Aorta (tissue), 5 donors: Measurements from ENCODE around the gene ACAD11. TPM values are rescaled to one million over a fixed set of nuclear protein-coding genes. Genes with fewer than 3 reads are reported as not detected.

Experiments used
- ATAC-seq: fragments of 200-7000 bp; cut with Tn5 transposase; one replicate; pipeline ENCODE4 v1.9.1; 2022; ENCODE audit warnings: moderate library complexity; ENCODE audit not compliant: low FRiP score
- DNase-seq, 2 donors: peaks; one replicate each; pipeline ENCODE4 v3.0.0-alpha.2; 2020
- H3K27ac ChIP-seq, 2 donors: one replicate each; pipeline ENCODE4 v1.5.1; 2013; ENCODE audit warnings: low read length in 2 of 2, mild to moderate bottlenecking in 2 of 2, moderate library complexity in 2 of 2, control low read depth in 1 of 2, inconsistent platforms in 1 of 2, low read depth in 1 of 2
- H3K27me3 ChIP-seq, 2 donors: one replicate each; pipeline ENCODE4 v1.6.1; 2013; ENCODE audit warnings: control low read depth in 1 of 2, low read length in 1 of 2, mild to moderate bottlenecking in 1 of 2, moderate library complexity in 1 of 2; ENCODE audit not compliant: insufficient read depth in 2 of 2, control insufficient read depth in 1 of 2
- H3K36me3 ChIP-seq, 2 donors: one replicate each; pipeline ENCODE4 v1.6.1; 2013; ENCODE audit warnings: control low read depth in 1 of 2, low read length in 1 of 2, mild to moderate bottlenecking in 1 of 2; ENCODE audit not compliant: insufficient read depth in 2 of 2, control insufficient read depth in 1 of 2
- H3K4me1 ChIP-seq, 2 donors: one replicate each; pipeline ENCODE4 v1.6.1; 2013; ENCODE audit warnings: low read length in 2 of 2, control low read depth in 1 of 2, mild to moderate bottlenecking in 1 of 2, moderate library complexity in 1 of 2; ENCODE audit not compliant: insufficient read depth in 2 of 2, control insufficient read depth in 1 of 2
- H3K4me3 ChIP-seq, 2 donors: one replicate each; pipeline ENCODE4 v1.5.1; 2013; ENCODE audit warnings: low read length in 2 of 2, control low read depth in 1 of 2, mild to moderate bottlenecking in 1 of 2
- H3K9me3 ChIP-seq: one replicate; pipeline ENCODE4 v1.6.1; 2013; ENCODE audit warnings: mild to moderate bottlenecking, low read length; ENCODE audit not compliant: control insufficient read depth
- WGBS, 2 donors: extraction: QIAGEN DNeasy Blood & Tissue Kit; methylation state at CpG; one replicate each; pipeline ENCODE4 v1.1.7; 2013; 5-methylcytosine and 5-hydroxymethylcytosine counted together
- intact Hi-C, 2 donors: fragments of 100-400 bp; cut with DNase I; formaldehyde crosslinking; loops; one replicate each; pipeline versions ENCODE4 v1.14.2 to v1.15.0; 2022
- polyA plus RNA-seq, 2 donors: library from polyadenylated mRNA; stranded (reverse); fragments of 200-250 nt; gene quantifications; one replicate each; pipeline ENCODE4 v1.2.3, GENCODE V29; 2013
- total RNA-seq, 2 donors: library from RNA; stranded (reverse); fragmentation: NEBNext Ultra II Directional; extraction: Animal tissue kit (Norgen Biotek cat#: 25700); gene quantifications; one replicate each; pipeline ENCODE4 v1.2.1, GENCODE V29; 2021
- donor health status: healthy with polysubstance abuse.
- donor health status: Bipolar disorder and iron deficiency.
- donor health status: DM: no; HTN: no; CAD: no.
- donor health status: DM: no; HTN: no; CAD: no.
- donor health status: DM: yes; HTN: yes; CAD: no.

ACAD11 gene
- total and polyA plus RNA-seq, 4 donors: 10.0 to 89.6 (median 42.2) TPM

DNA sequence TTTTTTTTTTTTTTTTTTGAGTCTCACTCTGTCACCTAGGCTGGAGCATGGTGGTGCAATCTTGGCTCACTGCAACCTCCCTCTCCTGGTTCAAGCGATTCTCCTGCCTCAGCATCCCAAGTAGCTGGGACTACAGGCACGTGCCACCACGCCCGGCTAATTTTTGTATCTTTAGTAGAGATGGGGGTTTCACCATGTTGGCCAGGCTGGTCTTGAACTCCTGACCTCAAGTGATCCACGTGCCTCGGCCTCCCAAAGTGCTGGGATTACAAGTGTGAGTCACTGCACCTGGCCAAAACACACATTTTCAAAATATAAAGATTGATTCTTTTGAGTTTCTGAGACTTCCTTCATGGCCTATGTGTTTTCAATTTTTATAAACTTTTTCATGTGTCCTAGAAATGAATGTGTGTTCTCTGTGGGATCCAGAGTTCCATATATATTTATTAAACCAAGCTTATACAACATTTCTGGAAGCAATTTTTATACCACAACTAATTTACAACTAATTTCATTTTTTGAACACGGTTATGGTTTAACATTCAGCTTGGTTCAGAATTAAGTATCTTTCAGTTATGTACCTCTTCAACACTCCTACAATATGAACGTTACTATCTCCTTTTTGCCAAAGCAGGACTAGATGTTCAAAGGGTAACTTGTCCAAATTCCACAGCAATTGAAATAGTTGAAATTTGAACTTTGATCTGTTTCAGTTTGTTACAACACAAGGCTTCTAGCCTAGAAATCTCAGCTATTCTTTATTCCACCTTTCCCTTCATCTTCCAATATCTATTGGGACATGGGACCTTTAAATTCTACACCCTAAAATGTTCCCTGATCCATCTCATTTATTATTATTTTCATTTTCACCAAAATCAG lies 1.5 kb downstream of the ACAD11 start:
- no peaks in the 10 kb centered on the region for H3K27me3 ChIP-seq
- no peaks in the 10 kb centered on the region for H3K36me3 ChIP-seq
- DNase-seq (no peak), ATAC-seq (no peak)
- 89 to 91% methylated on average over 8 of the region's 8 CpGs for WGBS, 2 donors
- no peak overlapping the region for H3K4me3 ChIP-seq
- H3K9me3 ChIP-seq: no peaks in the 10 kb centered on the region
- intact Hi-C loops: no loop called here
- no peak overlapping the region for H3K27ac ChIP-seq
- H3K4me1 ChIP-seq: no peaks in the 10 kb centered on the region

DNA sequence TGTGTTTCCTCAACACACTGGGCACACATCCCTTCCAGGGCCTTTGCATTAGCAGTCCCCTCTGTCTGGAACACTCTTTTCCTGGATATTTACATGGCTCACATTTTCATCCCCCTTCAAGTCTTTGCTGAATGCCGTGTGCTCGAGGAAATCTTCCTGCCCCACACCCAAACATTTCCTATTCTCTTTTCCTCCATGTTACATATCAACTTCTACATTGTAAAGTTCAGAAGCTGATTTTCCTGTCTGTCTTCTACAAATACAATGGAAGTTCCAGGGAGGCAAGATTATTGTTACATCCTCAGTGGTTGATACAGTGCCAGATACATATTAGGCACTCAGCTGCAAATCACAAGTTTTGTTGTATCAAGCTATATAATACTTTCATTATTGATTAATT lies 4.1 kb downstream of the ACAD11 start:
- Histone ChIP-seq H3K9me3 (no peaks in the 10 kb centered on the region), H3K4me1 (no peaks in the 10 kb centered on the region), H3K4me3 (no peak overlapping the region), H3K36me3 (no peaks in the 10 kb centered on the region), H3K27ac (no peak overlapping the region), H3K27me3 (no peaks in the 10 kb centered on the region)
- intact Hi-C loops: no loop called here
- no peak for DNase-seq
- no peak for ATAC-seq
- 78 to 87% methylated on average over 2 of the region's 2 CpGs for WGBS, 2 donors

DNA sequence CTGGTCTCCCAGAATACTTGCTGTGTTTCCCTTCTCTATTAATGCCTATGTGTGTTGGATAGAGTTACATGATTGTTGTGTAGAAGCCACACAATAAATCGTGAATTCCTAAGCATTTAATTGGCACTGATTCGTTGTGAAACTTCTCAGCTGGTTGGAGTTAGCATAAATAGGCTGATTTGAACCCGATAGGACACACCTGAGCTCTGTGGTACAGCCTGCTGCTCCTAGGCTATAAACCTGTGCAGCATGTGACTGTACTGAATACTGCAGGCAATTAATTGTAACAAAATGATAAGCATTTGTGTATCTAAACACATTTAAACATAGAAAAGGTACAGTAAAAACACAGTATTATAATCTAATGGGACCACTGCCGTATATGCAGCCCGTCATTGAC lies 4.9 kb downstream of the ACAD11 start:
- Histone ChIP-seq H3K4me1 (no peaks in the 10 kb centered on the region), H3K36me3 (no peaks in the 10 kb centered on the region), H3K4me3 (no peak overlapping the region), H3K27ac (no peak overlapping the region), H3K9me3 (no peaks in the 10 kb centered on the region), H3K27me3 (no peaks in the 10 kb centered on the region)
- ATAC-seq: no peak
- intact Hi-C loops: no loop called here
- no peak for DNase-seq
- WGBS, 2 donors: 86 to 90% methylated on average over 5 of the region's 5 CpGs

DNA sequence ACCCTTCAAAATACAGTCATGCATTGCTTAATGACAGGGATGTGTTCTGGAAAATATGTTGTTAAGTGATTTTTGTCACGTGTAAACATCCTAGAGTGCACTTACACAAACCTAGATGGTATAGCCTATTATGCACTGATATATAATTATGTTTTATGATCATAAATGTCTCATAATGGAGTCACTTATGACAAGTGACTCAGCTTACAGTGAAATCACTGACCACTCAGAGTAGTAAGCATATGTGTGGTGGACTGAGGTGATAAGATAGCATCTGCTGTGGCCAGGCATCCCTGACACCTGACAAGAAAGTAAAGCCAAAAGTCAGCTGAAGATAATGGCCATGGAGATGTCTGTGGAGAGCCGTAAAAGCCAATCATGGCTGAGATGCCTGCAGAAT lies 5.4 kb downstream of the ACAD11 start:
- Histone ChIP-seq H3K4me3 (no peak overlapping the region), H3K27me3 (no peaks in the 10 kb centered on the region), H3K9me3 (no peaks in the 10 kb centered on the region), H3K27ac (no peak overlapping the region), H3K36me3 (no peaks in the 10 kb centered on the region), H3K4me1 (no peaks in the 10 kb centered on the region)
- WGBS, 2 donors: 93 to 96% methylated on average over 2 of the region's 2 CpGs
- DNase-seq (no peak), ATAC-seq (no peak)
- intact Hi-C loops: no loop called here

DNA sequence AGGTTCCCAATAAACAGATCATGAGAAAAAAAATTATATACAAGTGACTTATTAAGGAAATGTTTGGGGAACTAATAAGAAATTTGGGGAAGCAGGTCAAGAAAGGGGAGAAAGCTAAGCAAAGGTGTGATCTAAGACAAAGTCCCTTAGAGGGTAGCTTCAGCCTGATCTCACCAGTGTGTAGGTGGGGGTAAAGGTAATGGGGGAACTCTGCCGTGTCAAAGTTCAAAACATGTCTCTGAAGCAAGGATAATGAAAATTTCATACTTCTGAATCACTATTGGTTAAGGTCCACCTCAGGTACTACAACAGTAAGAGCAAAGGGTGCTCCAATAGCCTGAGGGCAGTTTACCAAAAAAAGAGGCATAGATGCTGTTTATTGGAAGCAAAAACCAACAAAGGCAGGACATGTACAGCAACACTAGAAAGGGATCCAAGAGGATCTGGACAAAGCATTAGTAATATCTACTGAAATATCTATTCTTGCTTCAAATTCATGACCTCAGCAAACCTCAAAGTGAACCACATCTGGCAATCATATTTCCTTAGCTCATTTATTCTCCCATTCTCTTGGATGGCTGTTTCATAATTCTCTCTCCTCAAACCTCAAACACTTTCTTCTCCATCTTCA lies 6.9 kb downstream of the ACAD11 start:
- H3K9me3 ChIP-seq: no peaks in the 10 kb centered on the region
- no peaks in the 10 kb centered on the region for H3K36me3 ChIP-seq
- intact Hi-C loops: no loop called here
- H3K27ac ChIP-seq: no peak overlapping the region
- 91 to 93% methylated on average over 1 of the region's 1 CpG for WGBS, 2 donors
- no peak for ATAC-seq
- H3K4me3 ChIP-seq: no peak overlapping the region
- DNase-seq: no peak
- no peaks in the 10 kb centered on the region for H3K27me3 ChIP-seq
- H3K4me1 ChIP-seq: no peaks in the 10 kb centered on the region

DNA sequence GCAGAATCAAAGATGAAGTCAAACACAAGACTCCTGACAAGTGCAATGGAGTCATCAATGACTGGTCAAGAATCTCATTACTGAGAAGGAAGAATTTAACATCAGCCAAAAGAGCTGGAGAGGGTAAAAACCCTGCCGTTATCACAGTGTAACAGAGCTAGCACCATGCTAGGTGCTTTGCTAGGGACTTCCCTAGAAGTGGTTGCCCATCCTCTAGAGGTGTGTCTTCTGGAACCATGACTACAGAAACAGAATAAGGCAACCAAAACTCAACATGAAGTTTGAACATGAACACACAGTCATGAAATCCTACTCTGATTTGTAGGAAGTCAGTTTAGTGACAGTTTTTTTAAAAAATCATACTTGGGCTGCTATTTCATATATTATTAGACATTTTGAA lies 9.5 kb downstream of the ACAD11 start:
- DNase-seq: no peak
- H3K27ac ChIP-seq: no peak overlapping the region
- no peak for ATAC-seq
- H3K4me3 ChIP-seq: no peak overlapping the region
- WGBS, 2 donors: 60 to 95% methylated on average over 1 of the region's 1 CpG
- no peaks in the 10 kb centered on the region for H3K9me3 ChIP-seq
- intact Hi-C loops: no loop called here
- no peaks in the 10 kb centered on the region for H3K4me1 ChIP-seq
- H3K36me3 ChIP-seq: no peaks in the 10 kb centered on the region
- H3K27me3 ChIP-seq: no peaks in the 10 kb centered on the region

DNA sequence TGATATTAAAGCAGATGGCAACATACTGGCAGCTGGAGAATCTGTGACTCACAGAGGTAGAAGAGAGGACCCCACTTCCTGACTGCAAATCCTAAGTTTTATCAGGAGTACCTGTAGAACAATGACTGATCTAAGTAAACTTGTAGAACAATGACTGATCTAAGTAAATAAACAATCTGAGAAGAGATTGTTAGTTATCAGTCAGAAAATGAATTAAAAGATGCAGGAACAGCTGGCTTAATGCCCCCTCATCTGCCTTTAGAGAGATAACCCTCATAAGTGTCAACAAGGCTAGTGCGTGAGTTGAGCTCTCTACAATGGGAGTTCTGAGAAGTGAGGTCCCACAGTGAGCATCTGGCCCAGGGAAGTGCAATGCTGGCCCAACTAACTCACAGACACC lies 14.6 kb downstream of the ACAD11 start:
- Histone ChIP-seq H3K4me1 (no peaks in the 10 kb centered on the region), H3K4me3 (no peak overlapping the region), H3K27me3 (no peaks in the 10 kb centered on the region), H3K36me3 (no peaks in the 10 kb centered on the region), H3K9me3 (no peaks in the 10 kb centered on the region), H3K27ac (no peak overlapping the region)
- DNase-seq (no peak), ATAC-seq (no peak)
- WGBS, 2 donors: 84 to 92% methylated on average over 1 of the region's 1 CpG
- intact Hi-C loops: loop anchor here in 1 of 2 donors (10.0 kb wide), 1 partner anchor 290 kb away; no protein-coding TSS in a partner anchor

DNA sequence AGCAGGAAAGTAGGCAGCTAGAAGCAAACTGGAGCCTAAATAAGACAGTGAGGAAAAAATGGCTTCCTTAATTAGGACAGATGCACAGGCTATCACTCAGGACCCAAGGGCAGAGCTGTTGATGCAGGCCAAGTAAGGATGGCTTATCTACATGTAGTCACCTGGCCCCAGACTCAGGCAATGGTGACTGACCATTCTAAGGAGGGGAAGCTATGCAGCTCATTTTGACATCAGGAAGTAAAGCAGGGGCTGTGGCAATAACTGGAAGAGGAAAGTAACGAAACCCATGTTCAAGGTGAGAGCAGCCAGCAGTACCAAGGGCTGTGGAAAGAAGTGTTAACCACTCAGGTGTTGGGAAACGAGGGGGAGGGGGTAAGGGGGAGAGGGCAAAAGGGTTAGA lies 16.2 kb downstream of the ACAD11 start:
- Histone ChIP-seq H3K36me3 (no peaks in the 10 kb centered on the region), H3K4me3 (no peak overlapping the region), H3K27me3 (no peaks in the 10 kb centered on the region), H3K4me1 (no peaks in the 10 kb centered on the region), H3K27ac (no peak overlapping the region), H3K9me3 (no peaks in the 10 kb centered on the region)
- intact Hi-C loops: loop anchor here (2.0 to 10.0 kb wide), 2 partner anchors 109 to 289 kb away; no protein-coding TSS in a partner anchor
- 70% methylated on average over 2 of the region's 2 CpGs for WGBS, 2 donors
- ATAC-seq (no peak), DNase-seq (no peak)

DNA sequence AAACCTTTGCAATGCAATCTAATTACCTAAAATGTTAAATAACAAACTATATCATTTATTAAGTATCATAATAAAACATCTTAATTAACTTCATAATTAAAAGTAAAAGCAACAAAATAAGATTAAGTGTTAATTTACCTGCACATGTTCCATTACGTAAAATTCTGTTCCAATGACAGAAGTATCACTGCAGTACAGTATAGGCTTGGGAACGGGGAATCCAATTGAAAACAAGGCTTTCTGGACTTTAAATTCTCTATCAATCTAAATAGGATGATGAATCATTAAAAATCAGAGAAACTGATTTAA lies 17.1 kb downstream of the ACAD11 start:
- ATAC-seq (no peak), DNase-seq (no peak)
- no peak overlapping the region for H3K4me3 ChIP-seq
- H3K36me3 ChIP-seq: no peaks in the 10 kb centered on the region
- H3K9me3 ChIP-seq: no peaks in the 10 kb centered on the region
- intact Hi-C loops: loop anchor here (1.0 to 10.0 kb wide), 3 partner anchors 106 to 288 kb away; no protein-coding TSS in a partner anchor
- no peak overlapping the region for H3K27ac ChIP-seq
- no peaks in the 10 kb centered on the region for H3K4me1 ChIP-seq
- no peaks in the 10 kb centered on the region for H3K27me3 ChIP-seq
- 59 to 60% methylated on average over 2 of the region's 2 CpGs for WGBS, 2 donors
